ENCODE measurements around the gene RAB3A.

The RAB3A gene

DNA sequence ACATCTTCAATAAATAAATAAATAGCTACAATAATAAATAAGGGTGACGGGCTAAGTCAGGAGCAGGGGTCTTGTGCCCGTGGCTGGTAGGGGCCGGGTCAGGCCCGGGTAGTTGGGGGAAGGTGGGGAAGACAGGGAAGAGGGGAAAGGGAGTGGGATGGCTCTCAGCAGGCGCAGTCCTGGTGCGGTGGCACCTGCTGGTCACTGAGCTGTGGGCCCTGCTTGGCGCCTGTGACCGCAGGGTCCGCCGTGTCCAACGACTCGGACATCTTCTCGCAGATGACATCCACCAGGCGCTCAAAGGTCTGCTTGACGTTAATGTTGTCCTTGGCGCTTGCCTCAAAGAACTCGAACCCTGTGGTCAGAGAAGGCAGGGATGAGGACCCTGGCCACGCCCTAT, 6.5 kb downstream of the RAB3A start:
- DNase-seq (ENCODE audit: low read depth in 3 of 3), result no peak

DNA sequence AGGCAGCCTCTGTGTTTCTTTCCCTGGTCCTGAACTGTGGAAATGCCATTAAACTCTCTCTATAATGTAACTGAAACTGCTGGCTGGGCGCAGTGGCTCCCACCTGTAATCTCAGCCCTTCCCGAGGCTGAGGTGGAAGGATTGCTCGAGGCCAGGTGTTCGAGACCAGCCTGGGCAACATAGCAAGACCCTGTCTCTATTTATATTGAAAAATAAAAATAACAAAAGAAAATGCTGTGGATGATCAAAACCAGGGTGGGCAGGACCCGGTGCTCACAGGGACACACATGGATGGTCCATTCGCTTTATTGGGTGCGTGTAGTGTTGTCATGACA, 7.4 kb downstream of the RAB3A start:
- no peak for DNase-seq (ENCODE audit: low read depth in 3 of 3)

DNA sequence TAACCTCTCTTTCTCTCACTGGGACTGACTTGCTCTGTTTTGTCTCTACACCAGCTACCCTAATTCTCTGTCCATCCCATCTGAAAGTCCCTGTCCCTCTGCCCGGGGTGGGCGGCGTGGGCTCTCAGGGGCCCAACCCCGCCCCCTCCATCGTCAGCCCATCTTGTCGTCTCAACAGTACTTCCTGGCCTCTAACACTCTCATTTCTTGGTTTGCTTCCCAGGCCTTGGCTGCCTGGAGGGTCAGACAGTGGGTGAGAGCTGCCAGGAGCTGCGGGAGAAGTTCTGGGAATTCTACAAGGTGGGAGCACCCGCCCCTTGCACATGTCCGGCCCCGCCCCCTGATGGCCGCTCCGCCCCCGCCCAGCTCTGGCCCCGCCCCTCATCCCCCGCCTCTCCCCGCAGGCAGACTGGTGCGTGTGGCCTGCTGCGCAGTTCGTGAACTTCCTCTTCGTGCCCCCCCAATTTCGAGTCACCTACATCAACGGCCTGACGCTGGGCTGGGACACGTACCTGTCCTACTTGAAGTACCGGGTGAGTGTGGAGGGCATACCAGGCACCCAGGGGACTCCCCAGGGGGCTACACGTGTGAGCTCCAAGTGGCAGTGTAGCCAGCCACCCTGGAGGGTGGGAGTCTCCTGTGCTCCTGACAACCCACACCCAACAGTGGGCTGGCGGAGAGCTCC, 9.1 kb downstream of the RAB3A start:
- peak in 1 of 3 experiments; percentile 32 for DNase-seq (ENCODE audit: low read depth in 3 of 3)

DNA sequence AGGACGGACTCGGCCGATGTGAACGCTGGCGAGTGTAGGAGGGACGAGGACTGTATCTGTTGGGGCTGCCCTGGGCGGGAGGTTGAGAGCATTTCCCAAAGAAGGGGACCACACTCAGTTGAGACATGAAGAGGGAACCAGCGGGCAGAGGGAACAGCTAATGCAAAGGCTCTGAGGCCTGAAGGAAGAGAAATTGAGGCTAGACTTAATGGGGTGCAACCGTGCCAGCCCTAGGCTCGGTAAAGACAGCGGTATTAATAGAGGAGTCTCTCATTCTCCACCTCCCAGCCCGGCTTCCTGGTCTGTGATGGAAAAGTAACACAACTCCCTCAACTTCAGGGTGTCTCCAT, 9.7 kb downstream of the RAB3A start:
- no peak for DNase-seq (ENCODE audit: low read depth in 3 of 3)

DNA sequence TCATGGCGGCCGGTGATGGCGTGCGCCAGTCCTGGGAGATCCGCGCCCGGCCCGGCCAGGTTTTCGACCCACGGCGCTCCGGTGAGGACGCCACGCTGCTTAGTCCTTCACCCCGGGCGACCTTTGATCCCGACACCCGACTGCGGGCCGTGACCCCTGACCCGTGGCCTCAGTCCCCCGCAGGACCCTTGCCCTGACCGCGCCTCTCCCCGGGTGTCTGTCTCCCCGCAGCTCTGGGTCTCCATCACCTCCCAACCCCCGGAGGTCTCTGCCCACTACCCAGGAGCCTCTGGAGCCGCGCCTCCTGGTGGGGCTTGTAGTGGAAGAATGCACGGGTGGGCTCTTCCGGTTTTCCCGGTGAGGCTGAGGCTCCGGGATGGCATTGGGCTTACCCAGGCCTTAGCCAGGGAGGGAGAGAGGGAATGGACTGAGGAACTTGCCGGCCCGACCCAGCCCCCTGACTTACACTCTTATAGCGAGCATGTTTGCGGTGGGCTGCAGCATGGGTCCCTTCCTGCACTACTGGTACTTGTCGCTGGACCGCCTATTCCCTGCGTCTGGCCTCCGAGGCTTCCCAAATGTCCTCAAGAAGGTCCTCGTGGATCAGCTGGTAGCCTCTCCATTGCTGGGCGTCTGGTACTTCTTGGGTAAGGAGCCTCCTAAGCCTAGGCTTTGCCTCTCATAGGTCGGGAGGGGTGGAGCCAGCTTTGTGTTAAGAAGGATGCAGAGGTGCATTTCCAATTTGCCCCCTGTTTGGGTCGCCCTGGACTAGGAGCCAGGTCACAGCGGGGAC, 10.3 kb downstream of the RAB3A start:
- DNase-seq (ENCODE audit: low read depth in 3 of 3), result no peak

DNA sequence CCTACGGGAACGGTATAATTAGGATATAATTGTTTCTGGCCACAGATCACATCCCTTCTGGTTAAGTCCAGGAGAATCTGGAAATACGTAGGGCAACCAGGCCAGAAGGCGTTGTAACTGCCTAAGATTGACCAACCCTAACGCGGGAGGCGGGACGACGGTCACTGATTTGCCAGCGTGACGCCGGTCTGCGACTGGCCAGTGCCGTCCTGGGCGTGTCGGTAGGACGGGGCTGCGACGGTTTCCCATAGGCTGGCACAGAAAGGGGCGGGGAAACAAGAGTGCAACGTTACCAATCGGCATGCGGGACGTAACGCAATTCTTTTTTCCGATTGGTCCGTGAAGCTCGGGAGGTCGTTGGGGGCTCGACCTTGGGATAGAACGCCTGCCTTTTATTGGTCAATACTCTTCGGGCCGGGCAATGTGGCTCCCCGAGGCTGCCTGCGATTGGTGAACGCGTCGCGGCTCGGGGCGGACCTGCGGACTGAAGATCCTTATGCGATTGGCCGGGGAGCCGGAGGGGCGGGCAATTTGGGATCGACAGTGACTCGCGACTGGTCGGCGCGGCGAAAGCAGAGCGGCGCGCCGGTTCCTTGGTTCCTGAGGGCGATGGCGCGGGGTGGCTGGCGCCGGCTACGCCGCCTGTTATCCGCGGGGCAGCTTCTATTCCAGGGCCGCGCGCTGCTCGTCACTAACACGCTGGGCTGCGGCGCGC, 11.0 kb downstream of the RAB3A start, which contains the start of gene MPV17L2:
TSS of gene MPV17L2 (plus strand) at position 546 of the 715 bp plus-strand sequence. CDS start at position 610, 64 bp downstream.
- DNase-seq (ENCODE audit: low read depth in 3 of 3), result peak; percentile 95 to 98 (median 97)

DNA sequence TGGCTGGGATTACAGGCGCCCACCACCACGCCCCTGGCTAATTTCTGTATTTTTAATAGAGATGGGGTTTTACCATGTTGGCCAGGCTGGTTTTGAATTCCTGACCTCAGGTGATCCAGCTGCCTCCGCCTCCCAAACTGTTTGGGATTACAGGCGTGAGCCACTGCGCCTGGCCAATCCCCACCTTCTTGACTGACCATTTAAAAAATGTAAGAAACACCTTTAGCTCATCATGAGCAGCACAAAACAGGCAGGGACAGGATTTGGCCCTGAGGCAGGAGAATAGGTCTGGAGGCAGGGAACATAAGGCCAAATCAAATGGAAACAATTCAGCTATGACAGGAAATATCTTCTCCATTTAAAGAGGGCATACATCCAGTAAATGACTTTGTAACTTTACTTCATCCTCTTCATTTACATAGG, 12.2 kb downstream of the RAB3A start:
- DNase-seq (ENCODE audit: low read depth in 3 of 3), result no peak

DNA sequence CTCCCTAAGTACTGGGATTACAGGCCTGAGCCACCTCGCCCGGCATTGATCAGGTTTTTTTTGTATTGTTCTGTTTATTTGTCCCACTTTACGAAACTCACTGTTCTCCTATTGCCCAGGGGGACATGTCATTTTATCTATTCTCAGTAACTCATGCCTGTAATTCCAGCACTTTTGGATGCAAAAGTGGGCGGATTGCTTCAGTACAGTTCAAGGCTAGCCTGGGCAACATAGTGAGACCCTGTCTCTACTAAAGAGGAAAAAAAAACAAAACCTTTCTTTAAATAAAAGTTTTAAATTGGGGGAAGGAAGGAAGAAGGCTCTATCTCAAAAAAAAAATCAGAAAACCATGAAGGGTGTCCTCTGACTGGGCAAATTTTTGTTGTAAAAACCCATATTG, 13.6 kb downstream of the RAB3A start:
- DNase-seq (ENCODE audit: low read depth in 3 of 3), result no peak

DNA sequence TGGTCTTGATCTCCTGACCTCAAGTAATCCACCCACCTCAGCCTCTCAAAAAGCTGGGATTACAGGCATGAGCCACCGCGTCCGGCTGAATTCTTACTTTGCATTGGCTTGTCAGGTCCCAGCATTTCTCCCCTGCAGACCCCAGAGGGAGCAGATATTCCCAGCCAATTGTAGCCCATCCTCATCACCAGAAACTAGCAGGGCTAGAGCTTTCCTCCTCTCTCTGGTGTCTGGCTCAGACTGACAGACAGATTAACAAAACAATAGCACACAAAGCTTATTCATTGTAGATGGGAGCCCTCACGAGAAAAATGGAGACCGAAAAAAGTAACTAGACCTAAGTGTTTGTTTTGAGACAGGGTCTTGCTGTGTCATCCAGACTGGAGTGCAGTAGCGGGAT, 18.3 kb downstream of the RAB3A start:
- no peak for DNase-seq (ENCODE audit: low read depth in 3 of 3)

DNA sequence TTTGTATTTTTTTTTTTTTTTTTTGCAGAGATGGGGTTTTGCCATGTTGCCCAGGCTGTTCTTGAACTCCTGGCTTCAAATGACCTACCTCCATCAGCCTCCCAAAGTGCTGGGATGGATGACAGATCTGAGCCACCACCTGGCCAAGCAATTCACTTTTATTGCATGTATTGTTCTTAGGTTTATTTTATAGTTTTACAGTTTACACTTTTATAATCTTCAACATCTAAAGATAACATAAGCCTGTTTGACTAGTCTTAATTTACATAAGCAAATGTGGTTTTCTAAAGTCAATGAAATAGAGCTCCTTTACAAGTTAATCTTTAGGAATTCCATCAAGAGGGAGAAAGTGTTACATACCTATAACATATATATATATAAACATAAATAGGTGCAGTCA, 20.3 kb downstream of the RAB3A start:
- no peak for DNase-seq (ENCODE audit: low read depth in 3 of 3)

DNA sequence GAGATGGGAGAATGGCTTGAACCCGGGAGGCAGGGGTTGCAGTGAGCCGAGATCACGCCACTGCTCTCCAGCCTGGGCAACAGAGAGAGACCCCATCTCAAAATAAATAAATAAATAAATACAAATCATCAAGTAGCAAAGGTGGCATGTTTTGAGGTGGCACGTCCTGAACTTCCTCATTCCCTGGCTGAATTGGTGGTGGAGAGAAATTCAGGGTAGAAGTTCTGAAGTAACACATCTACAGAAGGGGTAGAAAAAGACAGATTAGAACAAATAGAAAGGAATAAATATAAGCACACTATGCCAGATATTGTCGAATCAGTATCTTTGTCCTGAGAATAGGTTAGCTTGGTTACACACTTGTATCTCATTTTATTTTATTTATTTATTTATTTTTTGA, 23.9 kb downstream of the RAB3A start:
- DNase-seq (ENCODE audit: low read depth in 3 of 3), result no peak

DNA sequence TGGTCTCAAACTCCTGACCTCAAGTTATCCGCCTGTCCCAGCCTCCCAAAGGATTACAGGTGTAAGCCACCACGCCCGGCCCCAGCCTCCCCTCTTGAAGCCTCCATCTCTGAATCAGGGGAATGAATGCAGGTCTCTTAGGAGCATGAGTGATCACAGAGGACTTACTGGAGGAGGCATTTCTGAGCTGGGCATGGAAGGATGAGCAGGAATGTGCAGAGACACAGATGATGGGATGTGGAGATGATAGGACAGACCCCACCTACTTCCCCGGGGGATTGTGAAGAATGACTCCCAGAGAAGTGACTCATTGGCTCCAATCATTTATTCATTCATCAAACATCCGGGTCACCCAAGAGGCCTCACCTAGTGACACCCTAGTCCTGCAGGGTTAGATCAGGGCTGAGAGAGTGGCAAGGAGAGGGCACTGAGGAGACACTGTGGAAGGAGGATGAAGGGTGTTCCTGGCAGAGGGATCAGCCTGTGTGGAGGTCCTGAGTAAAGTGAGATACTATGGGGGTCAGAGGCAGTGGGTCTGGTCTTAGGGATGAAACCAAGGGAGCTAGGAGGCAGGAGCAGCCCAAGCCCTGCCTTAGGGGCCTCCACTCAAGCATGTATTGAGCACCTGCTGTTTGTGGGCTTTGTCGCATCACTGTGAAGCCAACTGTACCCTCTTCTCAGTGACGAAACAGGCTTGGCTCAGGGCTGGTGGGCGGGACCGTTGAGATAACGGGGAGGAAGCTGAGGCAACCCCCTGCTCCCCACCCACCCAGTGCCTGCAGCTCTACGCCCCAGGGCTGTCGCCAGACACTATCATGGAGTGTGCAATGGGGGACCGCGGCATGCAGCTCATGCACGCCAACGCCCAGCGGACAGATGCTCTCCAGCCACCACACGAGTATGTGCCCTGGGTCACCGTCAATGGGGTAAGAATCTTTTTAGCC, 27.2 kb downstream of the RAB3A start:
- no peak for DNase-seq (ENCODE audit: low read depth in 3 of 3)

DNA sequence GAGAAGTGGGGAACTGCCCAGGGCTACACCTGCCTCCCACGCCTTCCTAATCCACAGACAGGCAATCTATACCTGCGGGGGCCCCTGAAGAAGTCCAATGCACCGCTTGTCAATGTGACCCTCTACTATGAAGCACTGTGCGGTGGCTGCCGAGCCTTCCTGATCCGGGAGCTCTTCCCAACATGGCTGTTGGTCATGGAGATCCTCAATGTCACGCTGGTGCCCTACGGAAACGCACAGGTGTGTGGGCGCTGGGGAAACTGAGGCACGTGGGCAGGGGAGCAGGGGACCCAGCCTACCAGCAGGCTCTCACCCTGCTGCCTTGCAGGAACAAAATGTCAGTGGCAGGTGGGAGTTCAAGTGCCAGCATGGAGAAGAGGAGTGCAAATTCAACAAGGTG, 28.9 kb downstream of the RAB3A start:
- DNase-seq (ENCODE audit: low read depth in 3 of 3), result no peak

DNA sequence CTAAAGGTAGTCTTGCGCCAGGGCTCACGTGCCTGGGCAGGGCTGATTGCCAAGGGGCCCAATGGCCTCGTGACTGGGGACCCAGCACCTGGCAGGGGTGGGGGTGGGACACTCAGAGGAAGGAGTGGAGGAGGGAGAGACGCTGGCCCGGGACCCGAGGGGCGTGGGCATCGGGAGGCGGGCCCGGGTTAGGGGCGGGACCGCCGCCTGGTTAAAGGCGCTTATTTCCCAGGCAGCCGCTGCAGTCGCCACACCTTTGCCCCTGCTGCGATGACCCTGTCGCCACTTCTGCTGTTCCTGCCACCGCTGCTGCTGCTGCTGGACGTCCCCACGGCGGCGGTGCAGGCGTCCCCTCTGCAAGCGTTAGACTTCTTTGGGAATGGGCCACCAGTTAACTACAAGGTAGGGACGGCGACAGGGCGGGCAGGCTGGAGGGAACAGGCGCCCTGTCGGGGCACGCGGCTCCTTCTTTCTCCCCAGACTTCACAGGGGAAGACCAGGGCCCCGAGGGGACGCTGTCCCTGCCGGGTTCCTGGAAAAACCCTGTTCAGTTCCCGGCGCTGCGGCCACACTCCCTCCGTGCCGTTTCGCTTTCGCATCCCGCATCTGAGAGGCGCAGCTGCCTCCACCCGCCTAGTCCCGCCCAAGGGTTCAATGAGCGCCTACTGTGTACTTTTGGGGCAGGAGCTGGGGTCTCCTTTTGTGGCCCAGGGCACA, 30.1 kb downstream of the RAB3A start, which contains the start of gene IFI30:
TSS of gene IFI30 (plus strand) at position 242 of the 717 bp plus-strand sequence. CDS start at position 271, 29 bp downstream.
- DNase-seq (ENCODE audit: low read depth in 3 of 3), result peak in 1 of 3 experiments; percentile 67

DNA sequence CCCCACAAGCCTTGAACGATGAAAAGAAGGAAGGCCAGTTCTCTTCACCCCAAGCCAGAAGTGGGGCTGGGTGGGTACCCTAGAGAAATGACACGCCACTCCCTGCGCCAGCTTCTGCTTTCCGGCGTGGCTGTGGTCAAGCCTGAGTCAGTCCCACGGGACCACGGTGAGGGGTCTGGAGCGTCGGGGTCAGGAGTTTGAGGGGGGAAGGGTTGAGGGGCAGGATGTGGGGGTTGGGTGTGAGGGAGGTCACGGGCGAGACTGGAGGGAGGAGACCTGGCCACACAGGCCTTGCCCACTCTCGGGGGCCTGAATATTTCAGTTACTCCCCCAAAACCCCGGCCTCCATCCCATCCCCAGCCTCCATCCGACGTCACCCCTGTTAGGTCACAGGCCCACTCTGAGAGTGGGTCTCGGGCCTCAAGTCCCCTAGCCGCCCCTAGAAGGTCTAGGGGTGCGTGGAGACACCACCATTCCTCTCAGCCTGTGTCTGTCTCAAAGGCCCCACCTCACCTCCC, 30.7 kb downstream of the RAB3A start:
- DNase-seq (ENCODE audit: low read depth in 3 of 3), result no peak

DNA sequence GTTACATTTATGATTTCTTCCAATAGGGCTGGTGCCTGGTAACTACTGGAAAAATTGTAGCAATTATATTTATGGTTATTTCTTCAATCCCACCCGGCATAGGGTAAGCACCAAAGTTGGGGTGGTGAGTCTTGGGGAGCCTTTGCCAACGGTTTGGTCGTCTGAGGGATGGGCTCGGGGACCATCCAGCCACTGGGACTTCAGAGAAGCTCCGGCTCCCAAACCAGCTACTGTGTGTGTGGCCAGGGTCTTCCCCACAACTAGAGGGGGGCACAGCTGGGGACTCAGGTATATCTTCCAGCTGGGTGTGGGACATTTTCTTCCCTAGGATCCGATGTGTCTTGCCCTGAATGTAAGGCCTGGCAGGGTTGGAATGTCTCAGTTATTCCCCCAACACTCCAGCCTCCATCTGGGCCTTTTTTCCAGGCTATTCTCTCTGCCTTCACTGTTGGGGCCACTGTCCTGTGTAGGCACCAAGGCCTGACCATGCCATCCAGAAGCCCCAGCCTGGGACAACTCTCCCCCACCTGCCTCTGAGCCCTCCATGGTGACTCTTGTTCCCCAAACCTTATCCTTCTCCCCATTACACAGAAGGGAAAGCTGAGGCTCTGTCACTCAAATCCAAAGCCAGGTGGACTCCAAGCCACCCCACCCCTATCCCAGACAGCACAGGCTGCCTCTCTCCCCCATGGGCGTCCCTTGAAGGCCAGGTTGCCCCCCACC, 31.4 kb downstream of the RAB3A start:
- DNase-seq (ENCODE audit: low read depth in 3 of 3), result no peak

DNA sequence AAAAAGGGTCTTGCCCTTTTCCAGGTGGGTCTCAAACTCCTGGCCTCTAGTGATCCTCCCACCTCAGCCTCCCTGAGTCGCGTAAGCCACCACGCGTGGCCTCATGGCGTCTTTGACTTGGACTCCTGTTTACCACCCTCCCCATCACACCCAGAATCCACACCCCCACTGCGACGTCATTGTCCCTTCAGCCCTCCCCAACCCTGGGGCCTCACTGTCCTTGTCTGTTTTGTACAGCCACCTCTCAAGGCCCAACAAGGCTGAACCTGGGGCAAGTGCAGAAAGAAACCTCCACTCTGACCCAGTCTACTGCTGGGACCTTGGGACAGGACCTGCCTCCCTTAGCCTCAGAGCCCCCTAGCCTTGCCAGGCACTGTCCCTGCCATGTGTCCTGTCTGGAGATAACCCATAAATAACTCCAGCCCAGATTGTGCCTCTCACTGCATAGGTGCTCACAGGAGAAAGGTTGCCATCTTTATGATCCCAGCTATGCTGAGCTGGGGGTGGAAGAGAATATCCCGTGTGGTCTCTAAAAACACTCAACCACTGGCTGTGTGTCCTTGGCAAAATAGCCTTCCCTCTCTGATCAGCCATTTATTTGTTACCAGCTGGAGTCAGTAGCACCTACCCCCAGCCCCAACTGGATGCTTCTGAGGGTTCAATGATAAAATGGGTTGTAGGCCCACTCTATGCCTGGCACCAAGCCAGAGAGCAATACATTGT, 32.1 kb downstream of the RAB3A start:
- DNase-seq (ENCODE audit: low read depth in 3 of 3), result no peak

DNA sequence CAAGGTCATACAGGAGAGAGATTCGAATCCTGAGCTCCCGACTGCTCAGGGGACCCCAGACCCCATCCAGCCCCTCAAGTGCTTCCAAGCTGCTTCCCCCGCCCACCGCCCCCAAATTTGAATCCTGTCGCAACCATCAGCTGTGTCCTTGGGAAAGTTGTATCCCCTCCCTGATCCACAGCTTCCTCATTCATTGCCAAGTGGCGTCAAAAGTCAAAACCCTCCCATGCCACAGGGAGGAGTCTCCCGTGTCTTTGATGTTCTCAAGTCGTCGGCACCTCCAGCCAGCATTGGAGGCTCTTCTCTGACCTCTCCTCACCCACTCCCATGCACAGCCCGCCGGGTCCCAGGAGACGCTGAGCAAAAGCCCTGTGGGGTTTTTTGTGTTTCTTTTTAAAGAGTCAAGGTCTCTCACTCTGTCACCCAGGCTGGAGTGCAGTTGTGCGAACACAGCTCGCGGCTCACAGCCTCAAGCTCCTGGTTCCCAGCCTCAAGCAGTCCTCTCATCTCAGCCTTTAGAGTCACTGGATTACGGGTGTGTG, 33.1 kb downstream of the RAB3A start:
- DNase-seq (ENCODE audit: low read depth in 3 of 3), result no peak
